ENCODE data around the gene PLSCR1.

PLSCR1 gene

DNA sequence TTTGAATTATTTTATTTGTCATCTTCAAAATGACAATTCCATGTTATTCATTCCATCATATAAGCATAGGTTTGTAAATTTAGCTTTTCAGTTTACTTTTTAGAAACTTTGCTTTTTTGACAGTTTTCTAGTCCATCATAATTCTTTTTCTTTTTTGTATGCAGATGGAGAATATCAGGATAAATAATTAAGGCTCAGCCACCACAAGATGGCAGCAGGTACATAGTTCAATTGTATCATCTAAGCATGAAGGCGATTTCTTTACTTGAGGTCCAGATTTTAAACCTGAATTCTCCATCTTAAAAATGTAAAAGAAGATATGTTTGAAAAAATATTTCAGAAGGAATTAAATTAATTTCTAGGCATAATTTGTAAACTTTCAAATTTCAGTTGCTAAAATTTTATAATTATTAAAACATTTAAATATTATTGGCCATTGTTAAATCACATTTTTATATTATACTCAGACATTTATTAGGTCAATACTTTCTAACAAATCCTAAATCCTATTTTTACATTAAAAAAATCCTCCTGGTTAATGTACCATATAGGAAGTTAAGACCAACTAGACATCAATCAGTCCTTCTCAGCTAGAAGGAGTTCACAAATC, 45.6 kb upstream of the PLSCR1 start:
- Histone ChIP-seq H3K9me2 (replicated peaks; ENCODE audit: insufficient read depth, low read length) (no peaks in the 10 kb centered on the region), H3K9ac (ENCODE audit: low read length) (no peak overlapping the region), H3K36me3 (ENCODE audit: low read length) (no peaks in the 10 kb centered on the region), H3K27ac (ENCODE audit: low read depth, low read length) (no peak overlapping the region), H3K79me2 (ENCODE audit: insufficient read depth, low read length) (no peaks in the 10 kb centered on the region), H3F3A (ENCODE audit: insufficient read depth) (no peaks in the 10 kb centered on the region), H3K9me3 (ENCODE audit: insufficient read depth, low read length) (no peaks in the 10 kb centered on the region), H2AFZ (ENCODE audit: low read depth, low read length, severe bottlenecking) (no peak overlapping the region), H4K20me1 (ENCODE audit: low read depth, low read length) (no peaks in the 10 kb centered on the region), H3K4me2 (ENCODE audit: low read depth, low read length, poor library complexity, severe bottlenecking) (no peak overlapping the region), H3K27me3 (ENCODE audit: low read length) (no peaks in the 10 kb centered on the region), H3K4me3 (ENCODE audit: insufficient read depth, low read length, poor library complexity, severe bottlenecking) (no peak overlapping the region)
- TF ChIP-seq CTCF (IDR thresholded peaks at IDR 0.05; ENCODE audit: insufficient read depth, low read length, poor library complexity, severe bottlenecking) (peak; percentile 22), EZH2phosphoT487 (conservative IDR thresholded peaks at IDR 0.05; ENCODE audit: low read length) (no peak)

GRCh38 chr3:146585156-146585555, 40.7 kb upstream of the PLSCR1 start:
- Histone ChIP-seq H3K36me3 (ENCODE audit: low read length) (no peaks in the 10 kb centered on the region), H3K27ac (ENCODE audit: low read depth, low read length) (no peak overlapping the region), H2AFZ (ENCODE audit: low read depth, low read length, severe bottlenecking) (no peak overlapping the region), H3K79me2 (ENCODE audit: insufficient read depth, low read length) (no peaks in the 10 kb centered on the region), H3F3A (ENCODE audit: insufficient read depth) (no peaks in the 10 kb centered on the region), H3K9me2 (replicated peaks; ENCODE audit: insufficient read depth, low read length) (no peaks in the 10 kb centered on the region), H3K9me3 (ENCODE audit: insufficient read depth, low read length) (peaks cover 6% of the 10 kb centered on the region; the same call in 1 of the 2 replicates), H3K9ac (ENCODE audit: low read length) (no peak overlapping the region), H3K4me2 (ENCODE audit: low read depth, low read length, poor library complexity, severe bottlenecking) (no peak overlapping the region), H3K27me3 (ENCODE audit: low read length) (no peaks in the 10 kb centered on the region), H3K4me3 (ENCODE audit: insufficient read depth, low read length, poor library complexity, severe bottlenecking) (no peak overlapping the region), H4K20me1 (ENCODE audit: low read depth, low read length) (no peaks in the 10 kb centered on the region)
- TF ChIP-seq EZH2phosphoT487 (conservative IDR thresholded peaks at IDR 0.05; ENCODE audit: low read length) (no peak), CTCF (IDR thresholded peaks at IDR 0.05; ENCODE audit: insufficient read depth, low read length, poor library complexity, severe bottlenecking) (no peak)

DNA sequence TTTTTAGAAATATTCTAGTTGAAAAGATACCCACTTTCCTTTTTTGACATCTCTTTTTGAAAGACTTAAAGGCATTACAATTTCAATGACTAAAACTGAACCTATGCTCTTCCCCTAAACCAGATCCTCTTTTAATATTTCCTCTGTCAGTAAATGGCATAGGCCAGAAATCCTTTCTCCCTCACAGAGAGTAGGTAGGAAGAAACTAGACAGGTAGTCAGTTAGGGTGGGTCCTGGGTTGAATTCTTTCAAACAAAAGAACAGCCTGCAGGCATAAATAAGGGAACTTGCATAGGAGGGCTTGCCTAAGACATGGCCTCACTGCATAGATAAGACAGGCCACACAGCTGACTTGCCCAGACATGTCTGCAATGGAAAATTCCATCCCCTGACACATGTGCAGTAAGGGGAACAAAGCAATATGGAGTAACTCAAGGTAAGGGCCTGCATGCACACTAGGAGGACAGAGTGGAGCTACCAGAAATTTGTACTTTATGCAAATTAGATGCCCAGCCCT, 37.6 kb upstream of the PLSCR1 start:
- no peaks in the 10 kb centered on the region for H3K27me3 ChIP-seq (ENCODE audit: low read length)
- no peak for TF ChIP-seq EZH2phosphoT487 (conservative IDR thresholded peaks at IDR 0.05; ENCODE audit: low read length)
- TF ChIP-seq CTCF (IDR thresholded peaks at IDR 0.05; ENCODE audit: insufficient read depth, low read length, poor library complexity, severe bottlenecking): no peak
- H4K20me1 ChIP-seq (ENCODE audit: low read depth, low read length): no peaks in the 10 kb centered on the region
- H3K9me3 ChIP-seq (ENCODE audit: insufficient read depth, low read length): peaks cover 6% of the 10 kb centered on the region; the same call in 1 of the 2 replicates
- no peaks in the 10 kb centered on the region for H3K36me3 ChIP-seq (ENCODE audit: low read length)
- H3K9ac ChIP-seq (ENCODE audit: low read length): no peak overlapping the region
- no peak overlapping the region for H2AFZ ChIP-seq (ENCODE audit: low read depth, low read length, severe bottlenecking)
- no peak overlapping the region for H3K27ac ChIP-seq (ENCODE audit: low read depth, low read length)
- no peaks in the 10 kb centered on the region for H3K9me2 ChIP-seq (replicated peaks; ENCODE audit: insufficient read depth, low read length)
- H3K4me2 ChIP-seq (ENCODE audit: low read depth, low read length, poor library complexity, severe bottlenecking): no peak overlapping the region
- no peak overlapping the region for H3K4me3 ChIP-seq (ENCODE audit: insufficient read depth, low read length, poor library complexity, severe bottlenecking)
- no peaks in the 10 kb centered on the region for H3K79me2 ChIP-seq (ENCODE audit: insufficient read depth, low read length)
- H3F3A ChIP-seq (ENCODE audit: insufficient read depth): no peaks in the 10 kb centered on the region

Measured in SU-DHL-6 (cell line).